Measurements from ENCODE around the gene OR2M7.
"Not testable (repeated sequence)": the region's sequence is repeated elsewhere in the genome, so short reads cannot be mapped to it uniquely, and the experiment has no call there.

The OR2M7 gene

GRCh38 chr1:248324468-248324867 is at the start of gene OR2M7:
Gene OR2M7, minus strand, starts transcription at chr1:248324568. Its CDS starts 0 bp downstream, at chr1:248324568.
- no peak for DNase-seq (ENCODE audit: low spot score)

- DNase-seq (ENCODE audit: low spot score): no peak
These were observed 49.4 kb upstream of the OR2M7 start for GRCh38 chr1:248373761-248374160.

- no peak for DNase-seq (ENCODE audit: low spot score)
These were observed 48.0 kb upstream of the OR2M7 start for GRCh38 chr1:248372394-248372793.

- no peak for DNase-seq (ENCODE audit: low spot score)
These were observed 42.2 kb upstream of the OR2M7 start for GRCh38 chr1:248366609-248367008.

GRCh38 chr1:248361121-248361715 is 36.9 kb upstream of the OR2M7 start, which contains the start of gene OR2T4:
Gene OR2T4, plus strand, starts transcription at chr1:248361665. Its CDS starts 0 bp downstream, at chr1:248361665.
- DNase-seq (ENCODE audit: low spot score): peak; percentile 95

- peak; percentile 72 for DNase-seq (ENCODE audit: low spot score)
These were observed 35.0 kb upstream of the OR2M7 start for GRCh38 chr1:248359415-248359814.

GRCh38 chr1:248348475-248348874 is 24.1 kb upstream of the OR2M7 start, which contains the start of gene OR14C36:
Gene OR14C36, plus strand, starts transcription at chr1:248348775. Its CDS starts 0 bp downstream, at chr1:248348775.
- no peak for DNase-seq (ENCODE audit: low spot score)

- DNase-seq (ENCODE audit: low spot score): no peak
These were observed 19.1 kb upstream of the OR2M7 start for GRCh38 chr1:248343451-248343850.

- no peak for DNase-seq (ENCODE audit: low spot score)
These were observed 7.6 kb downstream of the OR2M7 start for GRCh38 chr1:248316796-248317195.

- not testable (repeated sequence) for DNase-seq (ENCODE audit: low spot score)
These were observed 17.6 kb downstream of the OR2M7 start for GRCh38 chr1:248306740-248307139.

GRCh38 chr1:248306103-248306502 is 18.3 kb downstream of the OR2M7 start:
- DNase-seq (ENCODE audit: low spot score): no peak

- DNase-seq (ENCODE audit: low spot score): not testable (repeated sequence)
These were observed 18.7 kb downstream of the OR2M7 start for GRCh38 chr1:248305672-248306071.

GRCh38 chr1:248303324-248303723 is 21.0 kb downstream of the OR2M7 start, which contains the start of gene OR2T12:
Gene OR2T12, minus strand, starts transcription at chr1:248303424. Its CDS starts 7,846 bp downstream, at chr1:248295578.
- no peak for DNase-seq (ENCODE audit: low spot score)

- DNase-seq (ENCODE audit: low spot score): no peak
These were observed 36.0 kb downstream of the OR2M7 start for GRCh38 chr1:248288391-248288790.

GRCh38 chr1:248277876-248278275 is 46.5 kb downstream of the OR2M7 start, which contains the start of gene OR2T33:
Gene OR2T33, minus strand, starts transcription at chr1:248277976. Its CDS starts 4,162 bp downstream, at chr1:248273814.
- no peak for DNase-seq (ENCODE audit: low spot score)

Data from pons (tissue), 1 donor.